Measurements from ENCODE around the gene GSG1L.
A peak's percentile ranks its signal among the peaks of the same experiment; 100 is the strongest.

GSG1L gene

DNA sequence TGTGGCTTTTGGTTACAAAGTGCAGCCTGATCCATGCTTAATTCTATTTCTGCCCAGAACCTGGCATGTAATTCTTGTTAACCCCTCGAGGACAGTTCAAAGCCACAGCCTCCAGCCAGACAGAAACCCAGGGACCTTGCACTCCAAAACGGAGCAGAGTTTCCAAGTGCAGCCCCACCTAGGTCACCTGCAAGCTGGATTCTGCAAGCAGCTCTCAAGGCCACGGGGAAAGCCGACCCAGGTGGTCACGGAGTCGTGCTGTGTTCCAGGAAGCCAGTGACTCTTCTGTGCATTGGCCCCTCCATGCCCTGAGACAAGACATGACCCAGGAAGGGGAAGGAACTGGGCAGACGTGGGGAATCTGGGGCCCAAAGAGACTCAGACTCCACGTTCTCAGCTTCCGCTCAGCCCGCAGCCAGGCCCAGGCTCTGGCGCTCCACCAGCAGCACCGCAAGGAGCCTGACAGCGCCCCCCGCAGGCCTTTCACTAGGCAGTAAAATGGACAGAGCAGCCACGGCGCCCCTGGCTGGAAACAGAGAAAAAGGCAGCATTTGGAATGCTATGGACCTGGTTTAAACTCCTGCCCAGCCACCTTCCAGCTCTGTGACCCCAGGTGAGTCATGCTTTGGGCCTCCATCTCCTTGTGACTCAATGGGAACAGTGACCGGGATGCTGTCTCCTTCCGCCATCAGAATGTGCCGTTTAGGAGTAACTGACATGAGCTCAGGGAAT lies 27.3 kb upstream of the GSG1L start:
- Histone ChIP-seq H3K27me3 (replicated peaks; ENCODE audit: control insufficient read depth, insufficient read depth, low read length) (no peaks in the 10 kb centered on the region), H3K4me3 (replicated peaks; ENCODE audit: low read depth, low read length) (no peak overlapping the region), H3K36me3 (ENCODE audit: control insufficient read depth, insufficient read depth, low read length) (peaks cover 2% of the 10 kb centered on the region; the same call in 1 of the 2 replicates)
- DNase-seq (ENCODE audit: extremely low read depth, insufficient read length), result no peak
- TF ChIP-seq, protein P1, sequence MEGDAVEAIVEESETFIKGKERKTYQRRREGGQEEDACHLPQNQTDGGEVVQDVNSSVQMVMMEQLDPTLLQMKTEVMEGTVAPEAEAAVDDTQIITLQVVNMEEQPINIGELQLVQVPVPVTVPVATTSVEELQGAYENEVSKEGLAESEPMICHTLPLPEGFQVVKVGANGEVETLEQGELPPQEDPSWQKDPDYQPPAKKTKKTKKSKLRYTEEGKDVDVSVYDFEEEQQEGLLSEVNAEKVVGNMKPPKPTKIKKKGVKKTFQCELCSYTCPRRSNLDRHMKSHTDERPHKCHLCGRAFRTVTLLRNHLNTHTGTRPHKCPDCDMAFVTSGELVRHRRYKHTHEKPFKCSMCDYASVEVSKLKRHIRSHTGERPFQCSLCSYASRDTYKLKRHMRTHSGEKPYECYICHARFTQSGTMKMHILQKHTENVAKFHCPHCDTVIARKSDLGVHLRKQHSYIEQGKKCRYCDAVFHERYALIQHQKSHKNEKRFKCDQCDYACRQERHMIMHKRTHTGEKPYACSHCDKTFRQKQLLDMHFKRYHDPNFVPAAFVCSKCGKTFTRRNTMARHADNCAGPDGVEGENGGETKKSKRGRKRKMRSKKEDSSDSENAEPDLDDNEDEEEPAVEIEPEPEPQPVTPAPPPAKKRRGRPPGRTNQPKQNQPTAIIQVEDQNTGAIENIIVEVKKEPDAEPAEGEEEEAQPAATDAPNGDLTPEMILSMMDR (IDR thresholded peaks at IDR 0.05; ENCODE audit: insufficient read depth, low read length, poor library complexity, severe bottlenecking), result peak; percentile 32

GRCh38 chr16:28089992-28090365 lies 26.5 kb upstream of the GSG1L start:
- no peak for DNase-seq (ENCODE audit: extremely low read depth, insufficient read length)
- 0 out of 2 replicates have a peak, but pooled peaks cover 2% of the 10 kb centered on the region for H3K36me3 ChIP-seq (ENCODE audit: control insufficient read depth, insufficient read depth, low read length)
- H3K4me3 ChIP-seq (replicated peaks; ENCODE audit: low read depth, low read length), result no peak overlapping the region
- H3K27me3 ChIP-seq (replicated peaks; ENCODE audit: control insufficient read depth, insufficient read depth, low read length), result no peaks in the 10 kb centered on the region
- TF ChIP-seq, protein P1 (IDR thresholded peaks at IDR 0.05; ENCODE audit: insufficient read depth, low read length, poor library complexity, severe bottlenecking), result no peak

GRCh38 chr16:28089205-28089991 lies 25.9 kb upstream of the GSG1L start:
- no peaks in the 10 kb centered on the region for H3K27me3 ChIP-seq (replicated peaks; ENCODE audit: control insufficient read depth, insufficient read depth, low read length)
- DNase-seq (ENCODE audit: extremely low read depth, insufficient read length), result no peak
- 0 out of 2 replicates have a peak, but pooled peaks cover 2% of the 10 kb centered on the region for H3K36me3 ChIP-seq (ENCODE audit: control insufficient read depth, insufficient read depth, low read length)
- H3K4me3 ChIP-seq (replicated peaks; ENCODE audit: low read depth, low read length), result no peak overlapping the region
- TF ChIP-seq, protein P1 (IDR thresholded peaks at IDR 0.05; ENCODE audit: insufficient read depth, low read length, poor library complexity, severe bottlenecking), result no peak

DNA sequence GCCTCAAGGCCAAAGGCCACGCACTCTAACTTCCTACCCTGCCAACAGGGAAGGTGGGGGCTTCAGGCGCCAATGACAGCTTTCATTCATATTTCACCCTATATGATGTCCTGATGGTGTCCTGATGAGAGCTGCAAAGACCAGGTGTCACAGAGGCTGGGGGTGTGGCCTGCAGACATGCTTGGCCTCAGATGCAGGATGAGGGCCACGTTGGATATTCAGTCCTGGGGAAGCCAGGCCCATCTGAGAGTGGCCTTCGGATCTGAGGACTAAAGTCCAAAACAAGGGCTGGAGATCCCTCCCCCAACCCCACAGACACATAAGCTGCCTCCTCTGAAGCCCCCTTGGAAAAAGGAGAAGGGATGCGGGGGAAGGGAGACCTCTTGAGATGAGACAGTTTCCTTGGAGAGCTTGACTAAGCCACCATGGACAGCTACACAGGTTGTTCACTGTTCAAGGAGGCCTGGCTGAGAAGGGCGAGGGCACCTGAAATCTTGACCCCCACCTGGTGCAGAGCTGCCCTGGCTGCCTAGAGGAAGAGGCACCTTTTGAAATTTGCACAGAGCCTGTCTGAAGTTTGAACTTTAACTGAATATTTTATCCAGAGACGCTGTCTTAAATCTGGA lies 24.3 kb upstream of the GSG1L start:
- DNase-seq (ENCODE audit: extremely low read depth, insufficient read length), result no peak
- 0 out of 2 replicates have a peak, but pooled peaks cover 2% of the 10 kb centered on the region for H3K36me3 ChIP-seq (ENCODE audit: control insufficient read depth, insufficient read depth, low read length)
- no peak overlapping the region for H3K4me3 ChIP-seq (replicated peaks; ENCODE audit: low read depth, low read length)
- no peaks in the 10 kb centered on the region for H3K27me3 ChIP-seq (replicated peaks; ENCODE audit: control insufficient read depth, insufficient read depth, low read length)
- TF ChIP-seq, protein P1 (IDR thresholded peaks at IDR 0.05; ENCODE audit: insufficient read depth, low read length, poor library complexity, severe bottlenecking), result no peak

DNA sequence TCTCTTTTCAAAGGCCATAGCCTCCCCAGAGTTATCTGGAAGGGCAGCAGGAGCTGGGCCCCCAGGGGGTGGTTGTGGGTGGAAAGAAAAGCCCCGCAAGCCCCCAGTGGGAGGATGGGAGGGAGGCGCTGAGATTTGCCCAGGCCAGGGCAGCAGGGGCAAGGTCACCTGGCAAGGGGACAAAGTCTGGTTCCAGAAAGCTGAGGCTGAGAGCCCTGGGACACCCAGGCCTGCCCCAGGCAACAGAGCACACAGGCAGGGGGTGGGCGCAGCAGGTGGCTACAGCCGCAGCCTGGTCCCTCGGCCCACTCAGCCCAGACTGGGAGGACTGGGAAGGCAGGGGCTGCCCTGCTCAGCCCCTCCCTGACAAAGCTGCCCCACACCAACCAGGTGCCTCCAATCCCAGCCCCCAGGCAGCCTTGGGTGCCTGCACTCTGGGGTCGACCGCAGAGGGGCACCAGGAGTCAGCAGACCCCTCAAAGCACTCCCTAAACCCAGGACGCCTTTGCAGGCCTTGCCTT lies 23.7 kb upstream of the GSG1L start:
- TF ChIP-seq, protein P1 (IDR thresholded peaks at IDR 0.05; ENCODE audit: insufficient read depth, low read length, poor library complexity, severe bottlenecking), result no peak
- DNase-seq (ENCODE audit: extremely low read depth, insufficient read length), result no peak
- H3K4me3 ChIP-seq (replicated peaks; ENCODE audit: low read depth, low read length), result no peak overlapping the region
- no peaks in the 10 kb centered on the region for H3K27me3 ChIP-seq (replicated peaks; ENCODE audit: control insufficient read depth, insufficient read depth, low read length)
- 0 out of 2 replicates have a peak, but pooled peaks cover 2% of the 10 kb centered on the region for H3K36me3 ChIP-seq (ENCODE audit: control insufficient read depth, insufficient read depth, low read length)
